Vagina (tissue), 2 donors: ENCODE measurements around the gene RETREG1. TPM values are rescaled to one million over a fixed set of nuclear protein-coding genes. Genes with fewer than 3 reads are reported as not detected.

Experiments used
- DNase-seq, 2 donors: peaks; one replicate each; pipeline ENCODE4 v3.0.0-alpha.2; 2017; ENCODE audit errors: extremely low spot score in 2 of 2
- H3K27ac ChIP-seq: fragments of 200-600 bp; sonication (generic); one replicate; pipeline ENCODE4 v1.5.1; 2019
- H3K27me3 ChIP-seq: fragments of 200-600 bp; sonication (generic); one replicate; pipeline ENCODE4 v1.5.1; 2019
- H3K36me3 ChIP-seq, 2 donors: fragments of 200-600 bp; sonication (generic); one replicate each; pipeline ENCODE4 v1.5.1; 2017 to 2019
- H3K4me1 ChIP-seq: fragments of 200-600 bp; sonication (generic); one replicate; pipeline ENCODE4 v1.5.1; 2019
- H3K4me3 ChIP-seq, 2 donors: fragments of 200-600 bp; sonication (generic); 1 replicate in 1 of 2; 2 replicates in 1 of 2; pipeline ENCODE4 v1.5.1; 2016 to 2019
- H3K9me3 ChIP-seq: fragments of 200-600 bp; sonication (generic); one replicate; pipeline ENCODE4 v1.5.1; 2019
- POLR2A ChIP-seq, 2 donors: fragments of 450-650 bp; IDR thresholded peaks; one replicate each; pipeline ENCODE4 v1.6.1; 2017; ENCODE audit warnings: antibody characterized with exemption in 2 of 2, mild to moderate bottlenecking in 2 of 2, moderate library complexity in 2 of 2
- POLR2AphosphoS5 ChIP-seq, 2 donors: sonication (generic); formaldehyde crosslinking; IDR thresholded peaks; one replicate each; pipeline ENCODE4 v1.9.0; 2017; ENCODE audit warnings: antibody characterized with exemption in 2 of 2, mild to moderate bottlenecking in 2 of 2, low read depth in 1 of 2; ENCODE audit not compliant: insufficient read depth in 1 of 2
- intact Hi-C: fragments of 100-400 bp; cut with DNase I; formaldehyde crosslinking; loops from one replicate; pipeline ENCODE4 v1.15.1; 2023
- total RNA-seq: library from RNA; depleted of rRNA; stranded (reverse); fragments of >200 nt; gene quantifications from one replicate; pipeline ENCODE4 v1.2.3, GENCODE V29; 2016
- TF ChIP-seq, protein P1 (sequence below), 3 experiments: fragments of 450-650 bp in 2 of 3; fragments of 200-600 bp in 1 of 3; sonication (generic) in 1 of 3; IDR thresholded peaks; one replicate each; pipeline ENCODE4 v1.5.1; 2017 to 2019; ENCODE audit warnings: antibody characterized with exemption in 3 of 3, mild to moderate bottlenecking in 2 of 3, moderate library complexity in 2 of 3

RETREG1 gene
- total RNA-seq, 1 donor from 2014 or later: 27.7 TPM

DNA sequence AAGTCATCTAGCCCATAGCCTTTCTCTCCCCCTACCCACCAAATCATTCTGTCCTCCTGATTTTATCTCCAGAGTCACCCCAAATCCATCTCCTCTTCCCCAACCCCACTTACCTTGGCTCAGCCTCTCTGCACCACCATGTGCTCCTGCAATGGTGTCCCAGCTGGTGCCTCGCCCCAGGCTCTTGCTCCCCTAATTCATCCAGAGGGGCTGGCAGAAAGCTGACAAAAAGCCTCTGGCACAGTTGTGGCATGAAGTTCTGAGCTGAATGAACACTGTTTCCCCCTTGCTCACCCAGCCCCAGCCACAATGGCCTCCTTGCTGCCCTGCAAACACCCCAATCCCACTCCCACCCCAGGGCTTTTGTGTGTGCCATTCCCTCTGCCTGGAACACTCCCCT is 10.2 kb downstream of the RETREG1 start:
- DNase-seq: no peak
- H3K36me3 ChIP-seq: no peaks in the 10 kb centered on the region
- TF ChIP-seq POLR2A (IDR thresholded peaks at IDR 0.05) (no peak), POLR2AphosphoS5 (IDR thresholded peaks at IDR 0.05; ENCODE audit: insufficient read depth in 1 of 2, low read depth in 1 of 2) (no peak)
- TF ChIP-seq, protein P1, sequence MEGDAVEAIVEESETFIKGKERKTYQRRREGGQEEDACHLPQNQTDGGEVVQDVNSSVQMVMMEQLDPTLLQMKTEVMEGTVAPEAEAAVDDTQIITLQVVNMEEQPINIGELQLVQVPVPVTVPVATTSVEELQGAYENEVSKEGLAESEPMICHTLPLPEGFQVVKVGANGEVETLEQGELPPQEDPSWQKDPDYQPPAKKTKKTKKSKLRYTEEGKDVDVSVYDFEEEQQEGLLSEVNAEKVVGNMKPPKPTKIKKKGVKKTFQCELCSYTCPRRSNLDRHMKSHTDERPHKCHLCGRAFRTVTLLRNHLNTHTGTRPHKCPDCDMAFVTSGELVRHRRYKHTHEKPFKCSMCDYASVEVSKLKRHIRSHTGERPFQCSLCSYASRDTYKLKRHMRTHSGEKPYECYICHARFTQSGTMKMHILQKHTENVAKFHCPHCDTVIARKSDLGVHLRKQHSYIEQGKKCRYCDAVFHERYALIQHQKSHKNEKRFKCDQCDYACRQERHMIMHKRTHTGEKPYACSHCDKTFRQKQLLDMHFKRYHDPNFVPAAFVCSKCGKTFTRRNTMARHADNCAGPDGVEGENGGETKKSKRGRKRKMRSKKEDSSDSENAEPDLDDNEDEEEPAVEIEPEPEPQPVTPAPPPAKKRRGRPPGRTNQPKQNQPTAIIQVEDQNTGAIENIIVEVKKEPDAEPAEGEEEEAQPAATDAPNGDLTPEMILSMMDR (IDR thresholded peaks at IDR 0.05): no peak
- no peaks in the 10 kb centered on the region for H3K4me1 ChIP-seq
- no peaks in the 10 kb centered on the region for H3K27me3 ChIP-seq
- no peaks in the 10 kb centered on the region for H3K9me3 ChIP-seq
- no peak overlapping the region for H3K4me3 ChIP-seq
- H3K27ac ChIP-seq: no peak overlapping the region
- intact Hi-C loops: no loop called here

DNA sequence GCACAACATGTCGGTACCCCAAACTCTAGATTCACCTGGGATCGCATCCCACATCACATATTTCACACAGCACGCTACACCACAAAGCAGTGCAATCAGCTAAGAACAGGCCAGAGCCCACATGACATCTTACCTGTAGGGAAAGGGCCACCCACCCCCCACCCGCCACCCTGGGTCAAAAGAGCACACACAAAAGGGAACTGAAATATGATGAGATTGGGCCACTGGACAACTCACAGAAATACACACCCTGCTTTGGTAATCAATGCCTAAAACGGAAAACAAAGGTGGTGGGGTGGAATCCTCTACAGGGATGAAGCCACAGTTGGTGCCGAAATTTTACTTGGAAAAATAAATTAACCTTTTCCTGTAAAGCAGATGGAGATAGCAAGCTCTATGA is 13.1 kb downstream of the RETREG1 start:
- H3K36me3 ChIP-seq: no peaks in the 10 kb centered on the region
- no peak overlapping the region for H3K4me3 ChIP-seq
- H3K9me3 ChIP-seq: no peaks in the 10 kb centered on the region
- TF ChIP-seq, protein P1 (IDR thresholded peaks at IDR 0.05): no peak
- TF ChIP-seq POLR2A (IDR thresholded peaks at IDR 0.05) (no peak), POLR2AphosphoS5 (IDR thresholded peaks at IDR 0.05; ENCODE audit: insufficient read depth in 1 of 2, low read depth in 1 of 2) (no peak)
- H3K27ac ChIP-seq: no peak overlapping the region
- intact Hi-C loops: no loop called here
- no peak for DNase-seq
- H3K27me3 ChIP-seq: no peaks in the 10 kb centered on the region
- no peaks in the 10 kb centered on the region for H3K4me1 ChIP-seq

DNA sequence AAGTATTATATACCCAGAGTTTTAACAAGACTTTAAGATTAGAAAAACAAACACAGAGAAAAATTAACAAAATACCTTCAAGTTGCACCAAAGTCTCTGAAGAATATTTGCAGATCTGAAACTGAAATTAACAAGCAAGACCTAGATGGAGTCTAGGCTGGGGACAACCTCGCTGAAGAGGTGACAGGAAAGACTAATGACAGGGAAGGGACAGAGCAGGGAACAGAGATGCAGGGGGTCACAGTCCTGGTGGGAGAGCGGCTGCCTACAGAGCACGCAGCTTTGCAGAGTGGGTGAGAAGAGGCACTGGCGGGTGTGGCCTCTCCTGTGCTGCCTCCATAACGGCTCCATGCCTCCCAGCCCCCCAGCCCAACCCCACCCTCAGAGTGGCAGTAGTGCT is 13.5 kb downstream of the RETREG1 start:
- TF ChIP-seq, protein P1 (IDR thresholded peaks at IDR 0.05): no peak
- TF ChIP-seq POLR2AphosphoS5 (IDR thresholded peaks at IDR 0.05; ENCODE audit: insufficient read depth in 1 of 2, low read depth in 1 of 2) (no peak), POLR2A (IDR thresholded peaks at IDR 0.05) (no peak)
- Histone ChIP-seq H3K9me3 (no peaks in the 10 kb centered on the region), H3K27ac (no peak overlapping the region), H3K27me3 (no peaks in the 10 kb centered on the region), H3K4me1 (no peaks in the 10 kb centered on the region), H3K4me3 (no peak overlapping the region), H3K36me3 (no peaks in the 10 kb centered on the region)
- DNase-seq: no peak
- intact Hi-C loops: no loop called here

DNA sequence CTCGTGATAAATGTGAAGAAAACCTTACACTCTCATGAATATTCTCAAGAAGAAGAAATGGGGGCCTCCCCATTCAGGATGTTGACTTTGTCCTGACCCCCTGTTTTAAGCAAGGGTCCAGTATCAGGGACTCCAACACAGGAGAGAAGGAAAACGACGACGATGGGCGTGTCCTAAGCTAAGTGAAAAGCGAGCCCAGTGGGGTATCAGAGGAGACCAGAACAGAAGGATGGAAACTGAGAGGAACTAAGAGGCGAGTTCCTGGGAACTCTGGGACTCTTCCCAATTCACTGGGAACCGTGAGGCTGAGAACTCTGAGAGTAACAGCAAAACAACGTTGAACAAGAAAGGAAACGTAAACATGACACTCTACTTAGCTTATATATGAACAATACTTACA is 14.6 kb downstream of the RETREG1 start:
- TF ChIP-seq POLR2A (IDR thresholded peaks at IDR 0.05) (no peak), POLR2AphosphoS5 (IDR thresholded peaks at IDR 0.05; ENCODE audit: insufficient read depth in 1 of 2, low read depth in 1 of 2) (no peak)
- TF ChIP-seq, protein P1 (IDR thresholded peaks at IDR 0.05): no peak
- DNase-seq: no peak
- intact Hi-C loops: no loop called here
- Histone ChIP-seq H3K9me3 (no peaks in the 10 kb centered on the region), H3K36me3 (no peaks in the 10 kb centered on the region), H3K27me3 (no peaks in the 10 kb centered on the region), H3K4me3 (no peak overlapping the region), H3K4me1 (no peaks in the 10 kb centered on the region), H3K27ac (no peak overlapping the region)

DNA sequence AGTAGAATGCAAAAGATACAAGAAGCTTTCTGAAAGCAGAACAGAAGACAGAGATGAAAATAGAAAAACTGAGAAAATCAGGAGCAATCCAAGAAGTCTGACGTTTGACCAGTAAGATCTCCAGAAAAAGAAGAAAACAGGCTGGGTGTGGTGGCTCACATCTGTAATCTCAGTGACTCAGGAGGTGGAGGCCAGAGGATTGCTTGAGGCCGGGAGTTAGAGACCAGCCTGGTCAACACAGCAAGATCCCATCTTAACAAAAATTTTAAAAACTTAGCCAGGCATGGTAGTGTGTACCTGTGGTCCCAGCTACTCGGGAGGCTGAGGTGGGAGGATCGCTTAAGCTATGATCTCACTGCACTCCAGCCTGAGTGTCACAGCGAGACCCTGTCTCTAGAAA is 15.9 kb downstream of the RETREG1 start:
- no peaks in the 10 kb centered on the region for H3K9me3 ChIP-seq
- peaks cover 3% of the 10 kb centered on the region for H3K4me1 ChIP-seq
- H3K36me3 ChIP-seq: no peaks in the 10 kb centered on the region
- no peak for DNase-seq
- TF ChIP-seq POLR2A (IDR thresholded peaks at IDR 0.05) (no peak), POLR2AphosphoS5 (IDR thresholded peaks at IDR 0.05; ENCODE audit: insufficient read depth in 1 of 2, low read depth in 1 of 2) (no peak)
- TF ChIP-seq, protein P1 (IDR thresholded peaks at IDR 0.05): no peak
- H3K27me3 ChIP-seq: no peaks in the 10 kb centered on the region
- no peak overlapping the region for H3K4me3 ChIP-seq
- intact Hi-C loops: no loop called here
- peak overlapping the region; percentile 6 for H3K27ac ChIP-seq
